ENCODE results near the gene LIMK2. TPM values are rescaled to one million over a fixed set of nuclear protein-coding genes. Genes with fewer than 3 reads are reported as not detected.

The LIMK2 gene
- total and polyA plus RNA-seq, 2 donors: 21.6 to 32.6 TPM

GRCh38 chr22:31326877-31327276 lies 114.8 kb downstream of the LIMK2 start:
- DNase-seq (ENCODE audit: low read depth in 6 of 9, low spot score in 9 of 9): no peak
- no peaks in the 10 kb centered on the region for H3K27me3 ChIP-seq (ENCODE audit: control insufficient read depth in 2 of 2, insufficient read depth in 1 of 2, low read length in 1 of 2)
- 98% methylated on average over 9 of the region's 9 CpGs for WGBS
- H3K4me3 ChIP-seq (ENCODE audit: low read length in 2 of 2): no peak overlapping the region
- H3K4me1 ChIP-seq (ENCODE audit: control insufficient read depth in 2 of 2, insufficient read depth in 2 of 2, low read length in 2 of 2): no peaks in the 10 kb centered on the region
- peaks cover 76 to 79% of the 10 kb centered on the region in 2 donors for H3K36me3 ChIP-seq (ENCODE audit: control insufficient read depth in 2 of 2, insufficient read depth in 2 of 2, low read length in 1 of 2)
- no peaks in the 10 kb centered on the region for H3K9me3 ChIP-seq (ENCODE audit: control insufficient read depth in 2 of 2, insufficient read depth in 1 of 2, low read length in 1 of 2)
- no peak overlapping the region for H3K27ac ChIP-seq (ENCODE audit: low read depth in 1 of 2, low read length in 1 of 2)

- peaks cover 84 to 85% of the 10 kb centered on the region in 2 donors for H3K36me3 ChIP-seq (ENCODE audit: control insufficient read depth in 2 of 2, insufficient read depth in 2 of 2, low read length in 1 of 2)
- WGBS: 96% methylated on average over 9 of the region's 9 CpGs
- no peak overlapping the region for H3K27ac ChIP-seq (ENCODE audit: low read depth in 1 of 2, low read length in 1 of 2)
- H3K4me3 ChIP-seq (ENCODE audit: low read length in 2 of 2): no peak overlapping the region
- no peaks in the 10 kb centered on the region for H3K9me3 ChIP-seq (ENCODE audit: control insufficient read depth in 2 of 2, insufficient read depth in 1 of 2, low read length in 1 of 2)
- no peak for DNase-seq (ENCODE audit: low read depth in 6 of 9, low spot score in 9 of 9)
- H3K27me3 ChIP-seq (ENCODE audit: control insufficient read depth in 2 of 2, insufficient read depth in 1 of 2, low read length in 1 of 2): no peaks in the 10 kb centered on the region
- H3K4me1 ChIP-seq (ENCODE audit: control insufficient read depth in 2 of 2, insufficient read depth in 2 of 2, low read length in 2 of 2): peaks cover 2% of the 10 kb centered on the region in 2 donors
These were observed 115.9 kb downstream of the LIMK2 start for GRCh38 chr22:31327806-31328543.

- DNase-seq (ENCODE audit: low read depth in 6 of 9, low spot score in 9 of 9): no peak
- WGBS: over 99% methylated on average over 13 of the region's 13 CpGs
- Histone ChIP-seq H3K27me3 (ENCODE audit: control insufficient read depth in 2 of 2, insufficient read depth in 1 of 2, low read length in 1 of 2) (no peaks in the 10 kb centered on the region), H3K27ac (ENCODE audit: low read depth in 1 of 2, low read length in 1 of 2) (no peak overlapping the region), H3K4me3 (ENCODE audit: low read length in 2 of 2) (no peak overlapping the region), H3K9me3 (ENCODE audit: control insufficient read depth in 2 of 2, insufficient read depth in 1 of 2, low read length in 1 of 2) (no peaks in the 10 kb centered on the region), H3K36me3 (ENCODE audit: control insufficient read depth in 2 of 2, insufficient read depth in 2 of 2, low read length in 1 of 2) (peaks cover 84 to 89% of the 10 kb centered on the region in 2 donors), H3K4me1 (ENCODE audit: control insufficient read depth in 2 of 2, insufficient read depth in 2 of 2, low read length in 2 of 2) (peaks cover 2 to 4% of the 10 kb centered on the region in 2 donors)
These were observed 116.5 kb downstream of the LIMK2 start for GRCh38 chr22:31328544-31328960.

GRCh38 chr22:31329029-31329428 lies 116.9 kb downstream of the LIMK2 start:
- no peak for DNase-seq (ENCODE audit: low read depth in 6 of 9, low spot score in 9 of 9)
- peaks cover 2 to 6% of the 10 kb centered on the region in 2 donors for H3K4me1 ChIP-seq (ENCODE audit: control insufficient read depth in 2 of 2, insufficient read depth in 2 of 2, low read length in 2 of 2)
- WGBS: 97% methylated on average over 4 of the region's 4 CpGs
- no peaks in the 10 kb centered on the region for H3K27me3 ChIP-seq (ENCODE audit: control insufficient read depth in 2 of 2, insufficient read depth in 1 of 2, low read length in 1 of 2)
- H3K9me3 ChIP-seq (ENCODE audit: control insufficient read depth in 2 of 2, insufficient read depth in 1 of 2, low read length in 1 of 2): no peaks in the 10 kb centered on the region
- no peak overlapping the region for H3K27ac ChIP-seq (ENCODE audit: low read depth in 1 of 2, low read length in 1 of 2)
- H3K36me3 ChIP-seq (ENCODE audit: control insufficient read depth in 2 of 2, insufficient read depth in 2 of 2, low read length in 1 of 2): peaks cover 84 to 91% of the 10 kb centered on the region in 2 donors
- H3K4me3 ChIP-seq (ENCODE audit: low read length in 2 of 2): no peak overlapping the region

Other genes with a start within 250 kb of the LIMK2 start
- 10.7 TPM for gene MORC2, start 243.5 kb upstream of the LIMK2 start, total RNA-seq
- 45.1 TPM for gene MORC2, start 243.5 kb upstream of the LIMK2 start, polyA plus RNA-seq
- gene TUG1, start 243.0 kb upstream of the LIMK2 start, total RNA-seq: 58.2 TPM
- gene TUG1, start 243.0 kb upstream of the LIMK2 start, polyA plus RNA-seq: 65.5 TPM
- gene SMTN, start 131.0 kb upstream of the LIMK2 start, total RNA-seq: 4.5 TPM
- gene SMTN, start 131.0 kb upstream of the LIMK2 start, polyA plus RNA-seq: 26.3 TPM
- 14.4 TPM for gene SELENOM, start 104.7 kb upstream of the LIMK2 start, total RNA-seq
- 122 TPM for gene SELENOM, start 104.7 kb upstream of the LIMK2 start, polyA plus RNA-seq
- gene INPP5J, start 89.3 kb upstream of the LIMK2 start, total RNA-seq: 0.47 TPM
- gene INPP5J, start 89.3 kb upstream of the LIMK2 start, polyA plus RNA-seq: 1.1 TPM
- gene PLA2G3, start 71.8 kb upstream of the LIMK2 start, total RNA-seq: 0.42 TPM
- 0.39 TPM for gene PLA2G3, start 71.8 kb upstream of the LIMK2 start, polyA plus RNA-seq
- gene RNF185, start 52.1 kb upstream of the LIMK2 start, total RNA-seq: 21.7 TPM
- gene RNF185, start 52.1 kb upstream of the LIMK2 start, polyA plus RNA-seq: 21.7 TPM
- 64.4 TPM for gene PIK3IP1, start 80.2 kb downstream of the LIMK2 start, total RNA-seq
- 182 TPM for gene PIK3IP1, start 80.2 kb downstream of the LIMK2 start, polyA plus RNA-seq
- gene PATZ1, start 134.0 kb downstream of the LIMK2 start, total RNA-seq: 25.2 TPM
- gene PATZ1, start 134.0 kb downstream of the LIMK2 start, polyA plus RNA-seq: 33.4 TPM
- 64.2 TPM for gene DRG1, start 187.3 kb downstream of the LIMK2 start, total RNA-seq
- gene DRG1, start 187.3 kb downstream of the LIMK2 start, polyA plus RNA-seq: 45.5 TPM